GM19023 (cell line): ENCODE data around the gene PDK1.
"Not testable (repeated sequence)": the region's sequence is repeated elsewhere in the genome, so short reads cannot be mapped to it uniquely, and the experiment has no call there.

ENCODE experiments used
- ATAC-seq: cut with Tn5 transposase; IDR thresholded peaks from one replicate; pipeline ENCODE4 v1.9.1; 2021; ENCODE audit warnings: mild to moderate bottlenecking, moderate library complexity; ENCODE audit not compliant: unreplicated experiment

Gene PDK1

GRCh38 chr2:172551271-172551670 is 4.6 kb upstream of the PDK1 start:
- ATAC-seq = no peak

- no peak for ATAC-seq
These were observed 3.2 kb upstream of the PDK1 start for GRCh38 chr2:172552547-172553291.

- no peak for ATAC-seq
These were observed 1.3 kb upstream of the PDK1 start for GRCh38 chr2:172554352-172555271.

- no peak for ATAC-seq
These were observed 693 bp upstream of the PDK1 start for GRCh38 chr2:172555272-172555521.

- ATAC-seq = peak; percentile 72
These were observed 569 bp downstream of the PDK1 start for GRCh38 chr2:172556284-172557033.

- no peak for ATAC-seq
These were observed 2.5 kb downstream of the PDK1 start for GRCh38 chr2:172558372-172558771.

GRCh38 chr2:172560721-172561120 is 4.8 kb downstream of the PDK1 start:
- no peak for ATAC-seq

- no peak for ATAC-seq
These were observed 5.4 kb downstream of the PDK1 start for GRCh38 chr2:172561270-172561669.

- ATAC-seq = no peak
These were observed 6.4 kb downstream of the PDK1 start for GRCh38 chr2:172562298-172562697.

- no peak for ATAC-seq
These were observed 8.5 kb downstream of the PDK1 start for GRCh38 chr2:172564376-172564775.

GRCh38 chr2:172571245-172571644 is 15.4 kb downstream of the PDK1 start:
- ATAC-seq = no peak

GRCh38 chr2:172572981-172573380 is 17.1 kb downstream of the PDK1 start:
- ATAC-seq = no peak

GRCh38 chr2:172574965-172575364 is 19.1 kb downstream of the PDK1 start:
- no peak for ATAC-seq

GRCh38 chr2:172578054-172578453 is 22.2 kb downstream of the PDK1 start:
- no peak for ATAC-seq

- no peak for ATAC-seq
These were observed 23.1 kb downstream of the PDK1 start for GRCh38 chr2:172578860-172579512.

GRCh38 chr2:172580544-172580943 is 24.7 kb downstream of the PDK1 start:
- no peak for ATAC-seq

GRCh38 chr2:172582656-172583055 is 26.8 kb downstream of the PDK1 start:
- ATAC-seq = no peak

GRCh38 chr2:172586245-172586891 is 30.5 kb downstream of the PDK1 start:
- ATAC-seq = no peak

GRCh38 chr2:172587231-172587630 is 31.3 kb downstream of the PDK1 start:
- ATAC-seq = not testable (repeated sequence)

GRCh38 chr2:172588931-172589330 is 33.0 kb downstream of the PDK1 start:
- no peak for ATAC-seq

GRCh38 chr2:172591386-172591785 is 35.5 kb downstream of the PDK1 start:
- not testable (repeated sequence) for ATAC-seq
